Endodermal cell (in vitro differentiated cells): ENCODE measurements around the gene FAM149A. TPM values are rescaled to one million over a fixed set of nuclear protein-coding genes. Genes with fewer than 3 reads are reported as not detected.

Experiments used
- DNase-seq: peaks from one replicate; pipeline ENCODE4 v3.0.0-alpha.2; 2017
- H3K27ac ChIP-seq: 2 replicates; pipeline ENCODE4 v1.5.1; 2013; ENCODE audit warnings: mild to moderate bottlenecking, low read depth, low read length, moderate library complexity
- H3K27me3 ChIP-seq: 2 replicates; pipeline ENCODE4 v1.6.1; 2013; ENCODE audit warnings: mild to moderate bottlenecking, low read length, moderate library complexity; ENCODE audit not compliant: insufficient read depth, control insufficient read depth, poor library complexity, severe bottlenecking
- H3K36me3 ChIP-seq: 2 replicates; pipeline ENCODE4 v1.7.0; 2013; ENCODE audit warnings: mild to moderate bottlenecking, low read length, moderate library complexity; ENCODE audit not compliant: control insufficient read depth, insufficient read depth
- H3K4me1 ChIP-seq: one replicate; pipeline ENCODE4 v1.7.0; 2013; ENCODE audit warnings: low read length; ENCODE audit not compliant: control insufficient read depth, insufficient read depth
- H3K4me3 ChIP-seq: 2 replicates; pipeline ENCODE4 v1.5.1; 2013; ENCODE audit warnings: mild to moderate bottlenecking, low read length, moderate library complexity
- H3K9ac ChIP-seq: 2 replicates; pipeline ENCODE4 v1.6.1; 2013; ENCODE audit warnings: mild to moderate bottlenecking, low read length, moderate library complexity; ENCODE audit not compliant: poor library complexity, severe bottlenecking; ENCODE audit errors: extremely low read depth
- H3K9me3 ChIP-seq: 2 replicates; pipeline ENCODE4 v1.6.1; 2013; ENCODE audit warnings: mild to moderate bottlenecking, low read length, moderate library complexity; ENCODE audit not compliant: control insufficient read depth
- H3K27ac Mint-ChIP-seq: 2 replicates; pipeline ENCODE4 v1.8.0; 2020; ENCODE audit warnings: mixed read lengths
- H3K27me3 Mint-ChIP-seq: 2 replicates; pipeline ENCODE4 v1.8.0; 2021; ENCODE audit warnings: mild to moderate bottlenecking, mixed read lengths; ENCODE audit not compliant: insufficient read depth
- H3K36me3 Mint-ChIP-seq: 2 replicates; pipeline ENCODE4 v1.8.0; 2020; ENCODE audit warnings: low read depth, mixed read lengths
- H3K4me1 Mint-ChIP-seq: 2 replicates; pipeline ENCODE4 v1.8.0; 2020; ENCODE audit warnings: mixed read lengths
- H3K4me3 Mint-ChIP-seq: 2 replicates; pipeline ENCODE4 v1.8.0; 2020; ENCODE audit warnings: mild to moderate bottlenecking, moderate library complexity, mixed read lengths
- H3K9me3 Mint-ChIP-seq: 2 replicates; pipeline ENCODE4 v1.8.0; 2020; ENCODE audit warnings: mild to moderate bottlenecking, mixed read lengths
- WGBS, 2 experiments: methylation state at CpG; one replicate each; pipeline versions ENCODE4 v1.1.5 to v1.1.7; 2013; ENCODE audit warnings: missing lambda C conversion rate in 2 of 2, mixed read lengths in 1 of 2; ENCODE audit not compliant: insufficient coverage in 1 of 2, insufficient read length in 1 of 2; 5-methylcytosine and 5-hydroxymethylcytosine counted together
- total RNA-seq, 2 donors: library from RNA; stranded (reverse); fragmentation: NEBNext Ultra II Directional in 1 of 2; extraction: Animal tissue kit (Norgen Biotek cat#: 25700) in 1 of 2; gene quantifications; 2 replicates in 1 of 2; 3 replicates in 1 of 2; pipeline ENCODE4 v1.2.1, GENCODE V29; 2021
- TF ChIP-seq, protein P1 (sequence below): fragments of 200-600 bp; sonication (generic); conservative IDR thresholded peaks from 2 replicates; pipeline ENCODE4 v1.5.0; 2021; ENCODE audit warnings: antibody characterized with exemption, mild to moderate bottlenecking

Gene FAM149A
- total RNA-seq, 2 donors from 2014 or later = 2.4 to 3.3 TPM

DNA sequence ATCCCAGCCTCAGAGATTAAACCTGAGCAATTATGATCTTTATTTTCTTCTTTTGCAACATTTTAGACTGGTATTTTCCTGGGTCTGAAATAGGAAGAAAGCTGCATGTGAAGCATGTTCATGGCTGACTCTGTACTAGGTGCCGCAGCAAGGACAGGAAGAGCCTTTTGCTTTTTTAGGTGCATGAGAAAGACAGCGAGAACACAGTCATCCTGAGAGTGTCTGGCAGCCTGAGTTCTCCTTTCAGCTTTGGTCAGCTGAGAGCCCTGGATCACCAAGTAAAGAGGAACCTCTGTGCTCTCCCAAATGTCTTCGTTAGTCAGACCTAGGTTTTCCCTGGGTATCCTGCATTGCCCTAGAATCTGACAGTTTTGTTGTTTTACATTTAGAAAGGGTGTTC, 29.8 kb downstream of the FAM149A start:
- no peaks in the 10 kb centered on the region for H3K9me3 Mint-ChIP-seq
- H3K27ac ChIP-seq = no peak overlapping the region
- H3K4me3 ChIP-seq = no peak overlapping the region
- H3K9me3 ChIP-seq = no peaks in the 10 kb centered on the region
- DNase-seq = no peak
- peaks cover 11% of the 10 kb centered on the region for H3K4me1 Mint-ChIP-seq
- TF ChIP-seq, protein P1, sequence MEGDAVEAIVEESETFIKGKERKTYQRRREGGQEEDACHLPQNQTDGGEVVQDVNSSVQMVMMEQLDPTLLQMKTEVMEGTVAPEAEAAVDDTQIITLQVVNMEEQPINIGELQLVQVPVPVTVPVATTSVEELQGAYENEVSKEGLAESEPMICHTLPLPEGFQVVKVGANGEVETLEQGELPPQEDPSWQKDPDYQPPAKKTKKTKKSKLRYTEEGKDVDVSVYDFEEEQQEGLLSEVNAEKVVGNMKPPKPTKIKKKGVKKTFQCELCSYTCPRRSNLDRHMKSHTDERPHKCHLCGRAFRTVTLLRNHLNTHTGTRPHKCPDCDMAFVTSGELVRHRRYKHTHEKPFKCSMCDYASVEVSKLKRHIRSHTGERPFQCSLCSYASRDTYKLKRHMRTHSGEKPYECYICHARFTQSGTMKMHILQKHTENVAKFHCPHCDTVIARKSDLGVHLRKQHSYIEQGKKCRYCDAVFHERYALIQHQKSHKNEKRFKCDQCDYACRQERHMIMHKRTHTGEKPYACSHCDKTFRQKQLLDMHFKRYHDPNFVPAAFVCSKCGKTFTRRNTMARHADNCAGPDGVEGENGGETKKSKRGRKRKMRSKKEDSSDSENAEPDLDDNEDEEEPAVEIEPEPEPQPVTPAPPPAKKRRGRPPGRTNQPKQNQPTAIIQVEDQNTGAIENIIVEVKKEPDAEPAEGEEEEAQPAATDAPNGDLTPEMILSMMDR = no peak
- H3K36me3 Mint-ChIP-seq = no peaks in the 10 kb centered on the region
- 91 to 96% methylated on average over 3 of the region's 3 CpGs for WGBS, 2 experiments
- H3K9ac ChIP-seq = no peak overlapping the region
- no peaks in the 10 kb centered on the region for H3K4me1 ChIP-seq
- no peak overlapping the region for H3K4me3 Mint-ChIP-seq
- H3K27me3 Mint-ChIP-seq = no peaks in the 10 kb centered on the region
- no peaks in the 10 kb centered on the region for H3K36me3 ChIP-seq
- no peaks in the 10 kb centered on the region for H3K27me3 ChIP-seq
- no peak overlapping the region for H3K27ac Mint-ChIP-seq

DNA sequence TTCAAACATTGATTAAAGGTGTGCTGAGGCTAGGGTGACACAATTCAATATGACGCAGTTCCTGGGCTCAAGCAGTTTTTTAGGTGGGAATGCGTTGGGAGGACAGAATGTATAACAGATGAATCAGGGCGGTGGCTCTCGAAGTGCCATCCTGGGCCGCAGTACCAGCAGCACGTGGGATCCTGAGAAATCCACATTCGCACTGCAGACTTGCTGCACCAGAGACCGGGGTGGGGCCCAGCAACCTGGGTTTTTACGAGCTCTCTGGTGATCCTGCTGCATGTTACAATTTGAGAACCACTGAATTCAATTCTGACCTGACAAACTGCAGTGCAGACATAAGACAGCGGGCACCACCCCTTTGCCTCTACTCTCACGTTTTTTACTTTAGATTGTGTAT, 30.4 kb downstream of the FAM149A start:
- no peaks in the 10 kb centered on the region for H3K9me3 Mint-ChIP-seq
- no peaks in the 10 kb centered on the region for H3K36me3 Mint-ChIP-seq
- H3K4me1 Mint-ChIP-seq = peaks cover 11% of the 10 kb centered on the region
- 90 to 91% methylated on average over 10 to 11 of the region's 11 CpGs for WGBS, 2 experiments
- no peak overlapping the region for H3K27ac ChIP-seq
- H3K4me1 ChIP-seq = no peaks in the 10 kb centered on the region
- H3K9ac ChIP-seq = no peak overlapping the region
- no peak overlapping the region for H3K4me3 ChIP-seq
- TF ChIP-seq, protein P1 = no peak
- no peak for DNase-seq
- H3K9me3 ChIP-seq = no peaks in the 10 kb centered on the region
- H3K4me3 Mint-ChIP-seq = no peak overlapping the region
- no peaks in the 10 kb centered on the region for H3K36me3 ChIP-seq
- no peaks in the 10 kb centered on the region for H3K27me3 ChIP-seq
- no peaks in the 10 kb centered on the region for H3K27me3 Mint-ChIP-seq
- H3K27ac Mint-ChIP-seq = no peak overlapping the region

- DNase-seq = no peak
- Mint-ChIP-seq H3K9me3 (no peaks in the 10 kb centered on the region), H3K27ac (no peak overlapping the region)
These were observed 32.8 kb downstream of the FAM149A start for GRCh38 chr4:186137196-186137794.

More at GRCh38 chr4:186137196-186137794, 32.8 kb downstream of the FAM149A start:
- no peaks in the 10 kb centered on the region for H3K36me3 ChIP-seq
- H3K4me1 ChIP-seq = no peaks in the 10 kb centered on the region
- peaks cover 1% of the 10 kb centered on the region for H3K27me3 ChIP-seq
- H3K27me3 Mint-ChIP-seq = peaks cover 3% of the 10 kb centered on the region
- H3K4me3 Mint-ChIP-seq = no peak overlapping the region
- no peaks in the 10 kb centered on the region for H3K9me3 ChIP-seq
- peaks cover 10% of the 10 kb centered on the region for H3K4me1 Mint-ChIP-seq
- no peak overlapping the region for H3K4me3 ChIP-seq
- TF ChIP-seq, protein P1 = peak; percentile 81
- no peak overlapping the region for H3K9ac ChIP-seq
- no peak overlapping the region for H3K27ac ChIP-seq
- 75 to 82% methylated on average over 4 to 6 of the region's 6 CpGs for WGBS, 2 experiments
- no peaks in the 10 kb centered on the region for H3K36me3 Mint-ChIP-seq
